Activated CD8-positive, alpha-beta T cell treated with anti-CD3 and anti-CD28 coated beads for 36 hours (primary cell): ENCODE measurements around the gene RILP. TPM values are rescaled to one million over a fixed set of nuclear protein-coding genes. Genes with fewer than 3 reads are reported as not detected.

Experiments used
- ATAC-seq: fragments of 200-7000 bp; cut with Tn5 transposase; one replicate; pipeline ENCODE4 v1.10.0; 2021; ENCODE audit warnings: mild to moderate bottlenecking, moderate library complexity
- CTCF ChIA-PET: fragments of 350-600 bp; sonication (Branson Sonifier 250); formaldehyde crosslinking; loops from one replicate; lab custom pipeline; 2021; ENCODE audit warnings: antibody characterized with exemption; lab: Charles Lee
- POLR2A ChIA-PET: fragments of 350-600 bp; sonication (Branson Sonifier 250); formaldehyde crosslinking; loops from one replicate; lab custom pipeline; 2021; ENCODE audit warnings: antibody characterized with exemption; lab: Charles Lee
- DNase-seq: peaks from one replicate; pipeline ENCODE4 v3.0.0-alpha.2; 2020
- H3K27ac Mint-ChIP-seq: one replicate; pipeline ENCODE4 v1.8.0; 2021; ENCODE audit warnings: mild to moderate bottlenecking, mixed read lengths
- H3K27me3 Mint-ChIP-seq: one replicate; pipeline ENCODE4 v1.8.0; 2021; ENCODE audit warnings: mixed read lengths
- H3K36me3 Mint-ChIP-seq: one replicate; pipeline ENCODE4 v1.8.0; 2021; ENCODE audit warnings: low read depth, mixed read lengths
- H3K4me1 Mint-ChIP-seq: one replicate; pipeline ENCODE4 v1.8.0; 2021; ENCODE audit warnings: low read depth, mixed read lengths
- H3K4me3 Mint-ChIP-seq: one replicate; pipeline ENCODE4 v1.8.0; 2021; ENCODE audit warnings: mild to moderate bottlenecking, moderate library complexity, mixed read lengths
- H3K9me3 Mint-ChIP-seq: one replicate; pipeline ENCODE4 v1.8.0; 2021; ENCODE audit warnings: mixed read lengths
- intact Hi-C: fragments of 100-400 bp; cut with micrococcal nuclease; formaldehyde crosslinking; loops from one replicate; pipeline ENCODE4 v1.10.0; 2022
- total RNA-seq, 2 experiments: library from RNA; stranded (reverse); gene quantifications; one replicate each; pipeline ENCODE4 v1.2.3, GENCODE V29; 2021
- TF ChIP-seq, protein P1 (sequence below): fragments of 200-600 bp; IDR thresholded peaks from one replicate; pipeline ENCODE4 v1.8.0; 2022; ENCODE audit warnings: antibody characterized with exemption, mild to moderate bottlenecking

The RILP gene
- total RNA-seq, 2 experiments from 2014 or later = 5.3 to 6.1 TPM

DNA sequence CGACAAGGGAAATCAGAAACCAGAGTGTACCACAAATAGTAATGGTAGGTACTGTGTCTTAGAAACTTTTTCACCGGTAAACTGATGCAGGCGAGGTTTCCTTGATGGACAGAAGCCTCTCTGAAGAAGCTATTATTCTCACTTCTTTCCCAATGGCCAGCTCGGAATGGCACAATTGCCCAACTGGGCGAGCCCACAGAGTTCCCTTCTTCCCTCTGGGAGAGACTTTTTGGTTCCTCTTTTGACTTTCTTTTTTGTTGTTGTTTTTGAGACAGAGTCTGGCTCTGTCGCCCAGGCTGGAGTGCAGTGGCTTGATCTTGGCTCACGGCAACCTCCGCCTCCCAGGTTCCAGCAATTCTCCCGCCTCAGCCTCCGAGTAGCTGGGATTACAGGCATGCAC, 38.0 kb downstream of the RILP start:
- TF ChIP-seq, protein P1, sequence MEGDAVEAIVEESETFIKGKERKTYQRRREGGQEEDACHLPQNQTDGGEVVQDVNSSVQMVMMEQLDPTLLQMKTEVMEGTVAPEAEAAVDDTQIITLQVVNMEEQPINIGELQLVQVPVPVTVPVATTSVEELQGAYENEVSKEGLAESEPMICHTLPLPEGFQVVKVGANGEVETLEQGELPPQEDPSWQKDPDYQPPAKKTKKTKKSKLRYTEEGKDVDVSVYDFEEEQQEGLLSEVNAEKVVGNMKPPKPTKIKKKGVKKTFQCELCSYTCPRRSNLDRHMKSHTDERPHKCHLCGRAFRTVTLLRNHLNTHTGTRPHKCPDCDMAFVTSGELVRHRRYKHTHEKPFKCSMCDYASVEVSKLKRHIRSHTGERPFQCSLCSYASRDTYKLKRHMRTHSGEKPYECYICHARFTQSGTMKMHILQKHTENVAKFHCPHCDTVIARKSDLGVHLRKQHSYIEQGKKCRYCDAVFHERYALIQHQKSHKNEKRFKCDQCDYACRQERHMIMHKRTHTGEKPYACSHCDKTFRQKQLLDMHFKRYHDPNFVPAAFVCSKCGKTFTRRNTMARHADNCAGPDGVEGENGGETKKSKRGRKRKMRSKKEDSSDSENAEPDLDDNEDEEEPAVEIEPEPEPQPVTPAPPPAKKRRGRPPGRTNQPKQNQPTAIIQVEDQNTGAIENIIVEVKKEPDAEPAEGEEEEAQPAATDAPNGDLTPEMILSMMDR = no peak
- peaks cover 20% of the 10 kb centered on the region for H3K4me1 Mint-ChIP-seq
- H3K27me3 Mint-ChIP-seq = no peaks in the 10 kb centered on the region
- H3K36me3 Mint-ChIP-seq = peaks cover 4% of the 10 kb centered on the region
- H3K4me3 Mint-ChIP-seq = no peak overlapping the region
- ChIA-PET CTCF (interaction anchor here (1.2 to 1.5 kb wide), 2 partner anchors 18 to 19 kb away, joined by 3 to 4 read pairs; no protein-coding TSS in a partner anchor), POLR2A (interaction anchor here (0.5 kb wide), 1 partner anchor 145 kb away, joined by 3 read pairs; no protein-coding TSS in a partner anchor)
- DNase-seq (no peak), ATAC-seq (no peak)
- no peaks in the 10 kb centered on the region for H3K9me3 Mint-ChIP-seq
- intact Hi-C loops = no loop called here
- no peak overlapping the region for H3K27ac Mint-ChIP-seq

DNA sequence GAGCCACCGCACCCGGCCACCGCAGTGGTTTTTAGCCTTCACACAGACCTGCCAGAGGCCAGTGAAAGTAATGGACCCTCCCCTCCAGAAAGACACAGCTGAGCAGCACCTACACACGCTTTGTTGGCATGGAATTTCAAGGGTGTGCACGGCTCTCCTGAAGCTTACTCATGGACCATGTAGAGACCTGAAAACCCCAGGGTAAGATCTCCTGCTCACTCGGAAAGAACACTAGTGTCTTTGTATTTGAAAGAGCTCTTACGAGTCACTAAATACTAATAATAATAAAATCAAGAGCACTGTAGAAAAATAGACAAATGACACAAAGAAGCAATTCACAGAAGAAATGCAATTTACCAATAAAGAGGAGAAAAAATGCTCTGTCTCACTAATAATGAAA, 41.0 kb downstream of the RILP start:
- Mint-ChIP-seq H3K36me3 (peaks cover 2% of the 10 kb centered on the region), H3K9me3 (no peaks in the 10 kb centered on the region), H3K4me1 (peaks cover 32% of the 10 kb centered on the region), H3K4me3 (no peak overlapping the region), H3K27ac (peak overlapping the region; percentile 36), H3K27me3 (no peaks in the 10 kb centered on the region)
- ChIA-PET POLR2A (interaction anchor here (1.5 kb wide), 1 partner anchor 11 kb away, joined by 4 read pairs; no protein-coding TSS in a partner anchor), CTCF (interaction anchor here (2.7 kb wide), 1 partner anchor 21 kb away, joined by 12 read pairs; no protein-coding TSS in a partner anchor)
- intact Hi-C loops = no loop called here
- DNase-seq (no peak), ATAC-seq (no peak)
- TF ChIP-seq, protein P1 = no peak

DNA sequence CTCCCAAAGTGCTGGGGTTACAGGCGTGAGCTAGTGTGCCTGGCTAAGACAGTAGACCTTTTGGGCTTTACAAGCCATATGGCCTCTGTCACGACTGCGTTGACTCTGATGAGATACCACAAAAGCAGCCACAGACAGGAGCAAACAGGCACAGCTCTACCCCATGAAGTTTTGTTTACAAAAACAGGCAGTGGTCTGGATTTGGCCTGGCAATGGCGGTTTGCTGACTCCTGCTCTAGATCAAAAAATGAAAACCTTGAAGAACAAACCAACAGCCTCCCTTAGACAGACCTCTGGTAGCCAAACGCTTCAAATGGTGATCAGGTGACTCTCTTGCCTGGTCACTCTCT, 41.7 kb downstream of the RILP start:
- DNase-seq (no peak), ATAC-seq (peak; percentile 26)
- H3K9me3 Mint-ChIP-seq = no peaks in the 10 kb centered on the region
- peak overlapping the region; percentile 36 for H3K4me3 Mint-ChIP-seq
- peaks cover 32% of the 10 kb centered on the region for H3K4me1 Mint-ChIP-seq
- intact Hi-C loops = no loop called here
- H3K27ac Mint-ChIP-seq = peak overlapping the region; percentile 93
- ChIA-PET POLR2A (interaction anchor here (1.0 to 1.6 kb wide), 5 partner anchors 11 to 173 kb away, joined by 3 to 9 read pairs (median 4); partner anchors contain the start of gene SLC43A2), CTCF (interaction anchor here (0.6 to 2.7 kb wide), 4 partner anchors 22 to 75 kb away, joined by 3 to 12 read pairs (median 3); no protein-coding TSS in a partner anchor)
- TF ChIP-seq, protein P1 = no peak
- H3K27me3 Mint-ChIP-seq = no peaks in the 10 kb centered on the region
- H3K36me3 Mint-ChIP-seq = peaks cover 2% of the 10 kb centered on the region

DNA sequence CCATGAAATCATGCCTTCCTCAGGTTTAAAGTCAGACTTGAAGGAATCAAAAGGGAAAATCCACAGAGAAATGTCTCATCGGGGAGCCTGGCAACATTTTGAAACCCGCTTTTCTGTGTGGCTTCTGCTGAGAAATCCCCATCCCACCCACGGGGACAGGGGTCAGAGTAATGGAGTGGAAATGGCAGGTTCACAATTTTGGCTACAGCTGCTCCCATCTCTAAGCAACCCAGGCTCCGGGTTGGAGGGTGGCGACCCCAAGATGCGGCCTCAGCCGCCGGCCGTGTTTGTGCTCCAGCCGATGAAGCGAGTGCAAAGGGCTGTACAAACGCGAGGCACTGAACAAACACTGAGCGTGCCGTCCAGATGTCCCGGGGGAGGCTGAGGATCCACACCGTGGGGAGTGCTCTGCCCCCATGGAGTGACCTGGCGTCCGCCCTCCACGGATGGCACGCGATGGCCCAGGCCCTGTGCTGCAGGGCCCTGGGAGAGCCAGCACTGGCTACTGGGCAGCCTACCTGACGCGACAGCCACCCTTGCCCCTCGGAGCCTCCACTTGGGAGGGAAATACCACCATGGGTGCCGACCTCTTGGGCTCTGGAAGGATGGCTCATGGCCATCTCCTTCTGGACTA, 43.2 kb downstream of the RILP start:
- intact Hi-C loops = no loop called here

More for the DNA sequence above, 43.2 kb downstream of the RILP start:
- H3K4me1 Mint-ChIP-seq = peaks cover 32% of the 10 kb centered on the region
- no peak overlapping the region for H3K4me3 Mint-ChIP-seq
- TF ChIP-seq, protein P1 = no peak
- ATAC-seq (no peak), DNase-seq (peak; percentile 73)
- H3K27me3 Mint-ChIP-seq = no peaks in the 10 kb centered on the region
- peaks cover 2% of the 10 kb centered on the region for H3K36me3 Mint-ChIP-seq
- CTCF ChIA-PET = interaction anchor here (1.0 to 2.7 kb wide), 3 partner anchors 11 to 32 kb away, joined by 3 to 12 read pairs (median 3); no protein-coding TSS in a partner anchor
- H3K9me3 Mint-ChIP-seq = peaks cover 4% of the 10 kb centered on the region
- peak overlapping the region; percentile 93 for H3K27ac Mint-ChIP-seq
- POLR2A ChIA-PET = interaction anchor here (0.6 to 1.6 kb wide), 5 partner anchors 10 to 120 kb away, joined by 3 to 4 read pairs (median 3); no protein-coding TSS in a partner anchor
